ENCODE data around the gene WDR53.
A peak's percentile ranks its signal among the peaks of the same experiment; 100 is the strongest.
"Not testable (repeated sequence)": the region's sequence is repeated elsewhere in the genome, so short reads cannot be mapped to it uniquely, and the experiment has no call there.

WDR53 gene

DNA sequence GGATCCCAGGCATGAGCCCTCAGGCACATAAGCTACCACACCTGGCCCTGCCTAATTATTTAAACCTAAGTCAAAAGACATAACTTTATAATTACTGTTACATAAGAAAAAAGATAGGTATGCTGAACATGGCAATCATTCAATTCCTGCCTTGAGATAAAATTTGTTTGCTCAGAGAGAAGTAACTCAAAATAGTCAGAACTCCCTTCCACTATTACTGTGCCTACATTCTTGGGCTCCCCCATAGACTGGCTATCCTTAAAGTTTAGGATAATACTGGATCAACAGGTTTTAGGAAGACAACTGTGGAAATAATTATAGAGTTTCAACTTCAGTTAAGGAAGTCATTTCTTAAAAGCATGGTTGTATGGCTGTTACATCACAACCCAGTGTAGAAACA is 9.9 kb downstream of the WDR53 start:
- no peak for DNase-seq

DNA sequence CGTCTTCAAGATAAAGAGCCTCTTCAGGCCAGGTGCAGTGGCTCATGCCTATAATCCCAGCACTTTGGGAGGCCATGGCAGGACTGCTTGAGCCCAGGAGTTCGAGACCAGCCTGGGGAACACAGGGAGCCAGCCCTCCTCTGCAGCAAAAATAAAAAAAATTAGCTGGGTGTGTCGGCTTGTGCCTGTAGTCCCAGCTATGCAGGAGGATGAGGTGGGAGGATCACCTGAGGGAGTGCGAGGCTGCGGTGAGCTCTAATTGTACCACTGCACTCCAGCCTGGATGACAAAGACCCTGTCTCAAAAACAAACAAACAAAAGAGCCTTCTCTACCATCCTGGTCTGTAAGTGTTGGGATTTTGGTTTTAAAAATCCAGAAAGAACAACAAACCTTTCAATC is 11.1 kb downstream of the WDR53 start:
- no peak for DNase-seq

DNA sequence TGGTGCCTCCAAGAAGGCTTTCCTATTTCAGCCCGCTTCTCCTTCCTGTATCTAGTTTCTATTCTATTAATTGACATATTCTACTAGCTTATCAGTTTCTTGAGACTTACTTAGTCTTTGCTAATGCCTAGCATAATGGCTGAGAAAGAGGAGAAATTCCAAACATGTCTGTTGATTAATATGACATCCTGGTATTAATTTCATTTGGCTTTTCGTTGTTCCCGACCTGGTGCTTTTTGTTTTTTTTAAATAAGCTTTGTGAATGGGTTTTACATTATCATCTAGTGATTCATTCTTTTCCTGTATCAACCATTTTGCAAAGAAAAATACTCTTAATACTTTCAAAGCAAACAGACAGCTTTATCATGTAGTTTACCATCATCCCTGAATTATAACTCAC is 13.1 kb downstream of the WDR53 start:
- DNase-seq: no peak

DNA sequence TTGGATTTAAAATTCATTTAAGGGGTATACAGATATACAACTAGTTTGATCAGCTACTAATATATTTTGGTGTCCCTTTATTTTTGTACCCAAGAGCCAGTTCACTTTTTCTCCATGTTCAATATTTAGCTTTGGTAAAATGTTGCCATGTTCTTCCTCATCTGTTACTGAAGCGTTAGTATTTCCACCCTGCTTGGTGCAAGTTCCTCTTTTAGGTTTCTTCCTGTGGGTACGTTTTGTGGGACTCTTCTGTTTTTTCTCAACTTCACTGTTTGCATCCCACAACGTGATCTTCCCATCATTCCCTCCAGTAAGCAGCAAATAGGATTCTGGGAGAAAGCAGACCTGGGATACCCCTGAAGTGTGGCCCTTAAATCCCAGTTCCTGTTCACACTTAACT is 14.1 kb downstream of the WDR53 start:
- no peak for DNase-seq

DNA sequence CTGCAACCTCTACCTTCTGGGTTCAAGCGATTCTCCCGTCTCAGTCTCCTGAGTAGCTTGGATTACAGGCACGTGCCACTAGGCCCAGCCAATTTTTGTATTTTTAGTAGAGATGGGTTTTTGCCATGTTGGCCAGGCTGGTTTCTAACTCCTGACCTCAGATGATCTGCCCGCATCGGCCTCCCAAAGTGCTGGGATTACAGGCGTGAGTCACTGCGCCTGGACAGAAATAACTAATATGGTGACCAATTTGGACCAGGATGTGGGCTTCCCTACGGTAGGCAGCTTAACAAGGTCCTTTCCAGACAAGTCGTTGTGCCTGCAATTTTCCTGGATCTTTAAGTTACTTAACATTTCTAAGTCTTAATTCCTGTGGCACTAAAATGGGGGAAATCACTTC is 14.8 kb downstream of the WDR53 start:
- DNase-seq: no peak

DNA sequence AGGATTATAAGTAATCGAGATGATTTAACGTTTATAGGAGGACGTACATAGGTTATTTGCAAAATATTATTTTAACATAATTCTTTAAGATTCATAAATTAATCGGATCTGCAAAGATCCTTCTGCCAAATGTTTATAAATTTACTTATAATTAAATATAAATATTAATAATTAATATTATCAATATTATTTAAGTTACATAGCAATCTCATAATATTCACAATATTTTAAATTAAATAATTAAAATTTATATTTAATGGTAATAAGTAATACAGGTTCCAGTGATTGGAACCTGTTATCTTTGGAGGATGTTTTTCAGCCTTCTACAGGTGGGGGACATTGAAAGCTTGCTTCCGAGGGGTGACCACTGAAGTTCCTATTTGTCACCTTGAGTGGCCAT is 16.1 kb downstream of the WDR53 start:
- DNase-seq: no peak

DNA sequence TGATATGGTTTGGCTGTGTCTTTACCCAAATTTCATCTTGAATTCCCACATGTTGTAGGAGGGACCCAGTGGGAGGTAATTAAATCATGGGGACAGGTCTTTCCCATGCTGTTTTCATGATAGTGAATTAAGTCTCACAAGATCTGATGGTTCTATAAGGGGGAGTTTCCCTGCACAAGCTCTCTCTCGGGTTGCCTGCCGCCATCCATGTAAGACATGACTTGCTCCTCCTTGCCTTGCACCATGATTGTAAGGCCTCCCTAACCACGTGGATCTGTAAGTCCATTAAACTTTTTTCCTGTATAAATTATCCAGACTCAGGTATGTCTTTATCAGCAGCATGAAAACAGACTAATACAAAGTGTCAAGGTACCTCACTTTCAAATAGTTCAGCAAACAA is 18.2 kb downstream of the WDR53 start:
- not testable (repeated sequence) for DNase-seq

DNA sequence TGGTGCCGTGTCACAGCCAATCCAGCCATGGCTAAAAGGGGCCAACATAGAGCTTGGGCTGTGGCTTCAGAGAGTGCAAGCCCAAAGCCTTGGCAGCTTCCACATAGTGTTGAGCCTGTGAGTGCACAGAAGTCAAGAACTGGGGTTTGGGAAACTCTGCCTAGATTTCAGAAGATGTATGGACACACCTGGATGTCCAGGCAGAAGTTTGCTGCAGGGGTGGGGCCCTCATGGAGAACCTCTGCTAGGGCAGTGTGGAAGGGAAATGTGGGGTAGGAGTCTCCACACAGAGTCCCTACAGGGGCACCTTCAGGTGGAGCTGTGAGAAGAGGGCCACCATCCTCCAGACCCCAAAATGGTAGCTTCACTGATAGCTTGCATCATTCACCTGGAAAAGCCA is 19.0 kb downstream of the WDR53 start:
- DNase-seq: not testable (repeated sequence)

DNA sequence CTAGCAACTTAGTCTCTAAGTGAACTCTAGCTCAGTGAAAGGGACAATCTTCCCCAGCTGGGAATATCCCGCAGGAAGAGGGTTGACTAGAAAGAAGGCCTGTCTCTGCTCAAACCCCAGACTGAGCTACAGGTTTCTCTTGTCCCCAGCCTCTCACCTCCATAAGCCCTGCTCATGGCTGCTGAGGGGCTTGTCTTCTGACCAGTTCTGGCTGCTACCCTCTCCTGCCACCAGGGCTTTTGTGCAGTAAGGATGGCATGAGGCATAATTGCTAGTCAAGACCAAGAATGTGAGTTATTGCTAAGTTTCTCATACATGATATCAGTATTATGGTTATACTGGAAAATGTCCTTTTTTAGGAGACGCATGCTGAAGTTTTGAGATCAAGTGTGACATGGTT is 21.3 kb downstream of the WDR53 start:
- DNase-seq: no peak

DNA sequence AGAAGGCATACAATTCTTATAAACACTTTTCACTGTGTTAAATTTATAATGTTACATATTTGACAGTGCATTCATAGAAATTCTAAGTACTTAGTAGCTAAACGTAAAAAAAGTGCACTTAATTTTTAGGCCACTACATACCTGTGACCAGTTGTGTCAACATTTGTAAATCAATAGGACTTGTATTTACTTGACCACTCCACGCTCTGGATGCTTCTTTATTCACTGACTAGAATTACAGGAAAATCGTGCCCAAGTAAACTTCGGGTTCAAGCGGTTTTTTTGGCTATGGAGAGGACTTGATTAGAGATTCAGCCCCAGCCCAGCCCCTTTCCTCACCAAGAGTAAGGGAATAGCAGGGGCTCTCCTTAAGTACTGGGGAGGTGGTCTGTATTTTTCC is 21.8 kb downstream of the WDR53 start:
- DNase-seq: no peak

DNA sequence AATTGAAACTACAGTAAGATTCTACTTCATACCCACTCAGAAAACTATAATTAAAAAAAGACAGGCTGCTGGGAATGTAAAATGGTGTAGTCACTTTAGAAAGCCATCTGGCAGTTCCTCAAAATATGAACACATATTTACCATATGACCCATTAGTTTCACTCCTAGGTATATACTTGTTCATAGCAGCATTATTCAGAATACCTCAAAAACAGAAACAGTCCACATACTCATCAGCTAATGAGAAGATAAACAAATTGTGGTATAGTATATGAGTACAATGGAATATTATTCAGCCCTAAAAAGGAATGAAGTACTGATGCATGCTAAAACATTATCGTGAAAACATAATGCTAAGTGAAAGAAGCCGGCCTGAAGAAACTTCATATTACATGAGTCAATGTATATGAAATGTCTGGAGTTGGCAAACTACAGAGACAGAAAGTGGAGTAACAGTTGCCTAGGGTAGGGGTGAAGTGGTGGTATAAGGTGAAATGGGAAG is 23.8 kb downstream of the WDR53 start:
- DNase-seq: no peak

DNA sequence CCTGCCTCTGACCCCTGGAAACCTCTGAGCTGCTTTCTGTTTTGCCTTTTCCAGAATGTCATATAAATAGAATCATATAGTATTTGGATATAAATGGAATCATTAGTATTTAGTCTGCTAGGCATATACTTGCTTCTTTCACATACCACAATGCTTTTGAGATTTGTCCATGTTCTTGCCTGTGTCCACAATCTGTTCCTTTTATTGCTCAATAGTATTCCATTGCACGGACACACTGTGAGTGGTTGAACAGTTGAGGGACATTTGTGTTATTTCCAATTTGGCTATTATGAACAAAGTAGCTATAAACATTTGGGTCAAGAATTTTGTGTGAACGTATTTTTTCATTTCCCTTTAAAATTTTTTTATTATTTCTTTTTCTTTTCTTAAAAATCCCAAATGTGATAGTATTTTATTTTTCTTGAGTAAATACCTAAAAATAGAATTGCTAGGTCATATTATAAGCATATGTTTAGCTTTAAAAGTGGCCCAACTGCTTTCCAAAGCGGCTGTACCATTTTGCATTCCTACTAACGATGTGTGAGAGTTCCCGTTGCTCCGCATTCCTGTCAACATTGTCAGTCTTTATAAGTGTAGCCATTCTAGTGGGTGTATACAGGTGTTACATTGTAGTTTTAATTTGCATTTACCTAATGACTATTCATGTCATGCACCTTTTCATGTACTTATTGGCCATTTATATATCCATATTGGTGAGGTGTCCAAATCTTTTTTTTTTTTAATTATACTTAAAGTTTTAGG is 26.5 kb downstream of the WDR53 start:
- DNase-seq: no peak

DNA sequence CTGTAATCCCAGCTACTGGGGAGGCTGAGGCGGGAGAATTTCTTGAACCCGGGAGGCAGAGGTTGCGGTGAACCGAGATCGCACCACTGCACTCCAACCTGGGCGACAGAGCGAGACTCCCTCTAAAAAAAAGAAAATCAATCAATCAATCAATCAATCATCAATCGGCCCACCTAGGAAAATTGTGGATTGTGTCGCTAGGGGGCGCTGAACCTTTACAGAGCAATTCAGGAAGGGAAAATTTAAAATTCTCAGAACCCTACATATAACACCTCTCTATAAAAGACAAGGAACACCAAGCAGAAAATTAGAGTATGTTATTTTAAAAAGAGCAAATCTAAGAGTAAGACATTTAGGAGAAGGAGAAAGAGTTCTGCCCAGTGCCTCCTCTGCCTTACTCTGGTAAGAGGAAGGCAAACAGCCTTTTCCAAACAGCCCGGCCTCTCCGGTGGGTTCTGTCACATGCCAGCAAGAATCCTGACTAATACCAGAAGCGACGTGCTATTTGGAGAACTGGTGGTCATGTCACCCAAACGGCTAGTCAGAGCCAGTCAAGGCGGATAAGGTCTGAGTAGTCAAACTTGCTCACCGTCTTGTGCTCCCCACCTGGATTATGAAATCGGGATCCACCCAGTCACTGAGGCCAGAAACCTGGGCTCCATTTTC is 30.9 kb downstream of the WDR53 start:
- DNase-seq: peak; percentile 79

DNA sequence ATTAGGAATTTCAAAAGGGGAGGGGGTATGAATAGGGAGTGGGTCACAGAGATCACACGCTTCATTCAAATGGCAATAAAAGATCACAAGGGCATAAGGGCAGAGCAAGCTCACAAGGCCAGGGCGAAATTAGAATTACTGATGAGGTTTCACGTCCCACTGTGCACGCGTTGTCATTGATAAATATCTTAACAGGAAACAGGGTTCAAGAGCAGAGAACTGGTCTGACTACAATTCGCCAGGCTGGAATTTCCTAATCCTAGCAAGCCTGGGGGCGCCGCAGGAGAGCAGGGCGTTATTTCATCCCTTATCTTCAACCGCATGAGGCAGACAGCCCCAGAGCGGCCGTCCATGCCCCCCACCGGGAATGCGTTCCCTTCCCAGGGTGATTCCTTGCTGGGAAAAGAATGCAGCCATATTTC is 35.1 kb downstream of the WDR53 start:
- DNase-seq: no peak

DNA sequence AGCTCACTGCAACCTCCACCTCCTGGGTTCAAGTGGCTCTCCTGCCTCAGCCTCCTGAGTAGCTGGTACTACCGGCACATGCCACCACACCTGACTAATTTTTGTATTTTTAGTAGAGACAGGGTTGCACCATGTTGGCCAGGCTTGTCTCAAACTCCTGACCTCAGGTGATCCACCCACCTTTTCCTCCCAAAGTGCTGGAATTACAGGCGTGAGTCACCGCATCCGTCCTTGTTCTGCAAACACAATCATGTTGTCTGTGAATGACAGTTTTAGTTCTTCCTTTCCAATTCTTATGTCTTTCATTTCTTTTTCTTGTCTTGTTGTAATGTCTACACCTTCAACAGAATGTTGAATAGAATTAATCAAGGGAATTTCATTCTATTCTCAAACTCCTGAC is 36.9 kb downstream of the WDR53 start:
- DNase-seq: no peak

DNA sequence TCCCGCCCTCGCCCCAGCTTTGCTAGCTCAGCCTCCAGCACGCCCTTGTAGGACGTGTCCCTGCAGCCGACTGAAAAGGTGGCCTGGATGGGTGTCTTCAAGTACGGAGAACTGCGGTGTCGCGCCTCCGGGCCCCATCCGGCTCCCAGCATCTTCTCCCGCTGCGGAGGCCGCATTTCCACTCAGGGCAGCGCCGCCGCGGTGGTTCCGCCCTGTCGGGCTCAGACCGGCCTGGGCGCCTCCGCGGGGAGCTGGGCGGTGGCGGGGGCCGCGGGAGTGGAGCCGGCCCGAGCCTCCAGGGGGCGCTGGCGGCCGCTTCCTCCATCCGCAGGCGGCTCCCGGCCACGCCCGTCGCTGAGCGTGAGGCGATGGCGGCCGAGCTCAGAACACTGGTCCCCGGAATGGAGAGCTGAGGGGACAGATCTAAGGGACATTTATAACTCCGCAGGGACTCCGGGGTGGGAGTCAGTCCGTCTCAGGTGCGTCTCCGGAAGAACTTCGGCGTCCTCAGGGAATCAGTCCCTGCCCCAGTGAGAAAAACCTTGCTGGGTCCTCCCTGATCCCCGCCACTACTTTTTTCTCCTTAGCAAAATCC is 39.6 kb downstream of the WDR53 start:
- peak; percentile 86 for DNase-seq

DNA sequence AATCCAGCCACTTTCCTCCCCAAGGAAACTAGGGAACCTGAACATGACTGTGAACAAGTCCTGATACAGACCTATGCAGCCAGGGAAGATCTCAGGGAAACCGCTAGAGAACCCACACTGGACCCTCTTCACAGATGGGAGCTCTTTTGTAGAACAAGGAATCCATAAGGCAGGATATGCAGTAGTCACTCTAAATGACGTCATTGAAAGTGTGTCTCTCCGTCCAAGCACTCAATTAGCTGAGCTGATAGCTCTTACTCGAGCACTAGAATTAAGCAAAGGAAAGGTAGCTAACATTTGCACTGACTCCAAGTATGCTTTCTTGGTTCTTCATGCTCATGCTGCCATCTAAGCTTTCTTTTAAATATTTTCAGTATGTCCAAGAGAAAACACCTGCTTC is 43.2 kb downstream of the WDR53 start:
- no peak for DNase-seq

DNA sequence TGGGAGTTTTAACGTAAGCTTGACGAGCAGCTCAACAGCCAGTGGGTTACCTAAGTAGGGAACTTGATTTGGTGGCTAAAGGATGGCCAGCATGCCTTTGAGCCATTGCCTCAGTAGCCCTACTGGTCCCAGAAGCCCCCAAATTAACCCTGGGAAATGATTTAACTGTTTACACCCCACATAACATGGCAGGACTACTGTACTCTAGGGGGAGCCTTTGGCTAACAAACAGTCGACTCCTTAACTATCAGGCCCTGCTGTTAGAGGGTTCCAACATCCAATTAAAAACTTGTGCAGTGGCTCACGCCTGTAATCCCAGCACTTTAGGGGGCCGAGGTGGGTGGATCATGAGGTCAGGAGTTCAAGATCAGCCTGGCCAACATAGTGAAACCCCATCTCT is 43.8 kb downstream of the WDR53 start:
- no peak for DNase-seq

DNA sequence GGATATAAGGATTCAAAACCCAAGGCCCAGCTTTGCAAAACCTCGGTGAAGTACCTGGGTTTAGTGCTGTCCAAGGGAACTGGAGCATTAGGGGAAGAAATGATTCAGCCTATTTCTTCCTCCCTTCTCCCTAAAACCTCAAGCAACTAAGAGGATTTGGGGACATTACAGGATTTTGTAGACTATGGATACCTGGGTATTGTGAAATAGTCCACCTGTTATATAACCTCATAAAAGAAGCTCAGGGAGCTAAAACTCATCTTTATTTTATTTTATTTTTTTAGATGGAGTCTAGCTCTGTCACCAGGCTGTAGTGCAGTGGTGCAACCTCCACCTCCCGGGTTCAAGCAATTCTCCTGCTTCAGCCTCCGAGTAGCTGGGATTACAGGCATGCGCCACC is 44.5 kb downstream of the WDR53 start:
- no peak for DNase-seq

DNA sequence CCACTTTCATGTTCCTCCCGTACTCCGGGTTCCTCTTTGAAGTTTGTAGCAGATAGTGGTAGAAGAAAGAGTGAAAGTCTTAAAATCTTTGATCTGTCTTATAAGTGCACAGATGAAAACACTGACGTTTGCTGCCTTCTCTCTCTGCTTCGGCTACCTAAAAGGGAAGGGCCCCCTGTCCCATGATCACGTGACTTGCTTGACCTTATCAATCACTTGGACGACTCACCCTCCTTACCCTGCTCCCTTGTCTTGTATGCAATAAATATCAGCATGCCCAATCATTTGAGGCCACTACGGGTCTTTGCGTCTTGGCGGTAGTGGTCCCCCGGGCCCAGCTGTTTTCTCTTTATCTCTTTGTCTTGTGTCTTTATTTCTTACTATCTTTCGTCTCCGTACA is 47.1 kb downstream of the WDR53 start:
- DNase-seq: not testable (repeated sequence)

DNA sequence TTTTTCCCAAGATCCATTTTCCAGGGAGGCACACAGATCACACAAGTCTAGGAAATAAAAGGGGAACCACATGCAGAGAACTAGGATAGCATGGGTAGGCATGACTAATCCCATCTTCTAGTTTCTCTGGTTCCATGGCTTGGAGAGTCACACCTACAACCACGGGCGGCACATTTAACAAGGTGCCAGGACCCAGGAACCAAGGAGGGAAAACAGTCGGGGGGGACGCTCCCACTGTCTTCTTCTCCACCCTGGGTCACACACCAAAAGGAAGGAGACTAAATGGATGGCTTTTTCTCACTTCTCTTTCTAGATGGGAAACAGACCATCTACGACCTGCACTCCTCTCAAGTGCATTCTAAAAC is 48.7 kb downstream of the WDR53 start:
- no peak for DNase-seq

DNA sequence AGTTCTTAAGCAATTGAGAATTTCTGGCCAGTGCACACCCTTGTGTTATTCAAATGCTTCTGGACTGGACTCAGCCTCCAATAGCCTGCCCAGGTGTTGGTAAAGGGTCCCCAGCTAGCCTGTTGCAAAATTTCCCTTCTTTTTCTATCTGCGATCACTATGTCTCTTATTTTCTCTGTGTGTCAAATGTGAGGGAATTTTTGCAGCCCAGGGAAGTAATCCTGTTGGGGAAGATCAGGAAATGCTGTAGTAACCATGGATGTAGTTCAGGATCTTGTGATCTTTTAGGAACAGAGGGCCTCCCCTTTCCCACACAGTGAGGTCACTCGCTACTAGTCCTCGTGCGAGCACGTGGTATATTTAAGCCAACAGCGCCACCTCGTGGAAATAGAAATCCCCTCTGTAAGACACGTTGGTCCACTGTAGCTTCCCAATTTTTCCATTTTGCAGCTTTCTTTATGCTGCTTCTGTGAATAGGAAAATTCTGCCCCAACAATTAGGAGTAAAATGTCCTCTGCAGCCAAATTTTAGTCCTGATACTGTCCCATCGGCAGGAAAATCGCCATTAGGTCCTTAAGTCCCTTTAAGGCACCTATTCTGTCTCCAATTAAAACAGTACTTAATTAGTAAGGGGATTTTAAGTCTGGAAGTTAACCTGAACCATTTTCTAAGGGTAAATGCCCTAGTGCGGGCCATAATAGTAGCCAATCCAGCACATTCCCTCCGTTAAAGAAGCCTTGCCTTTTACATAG is 49.2 kb downstream of the WDR53 start:
- DNase-seq: peak; percentile 69

DNA sequence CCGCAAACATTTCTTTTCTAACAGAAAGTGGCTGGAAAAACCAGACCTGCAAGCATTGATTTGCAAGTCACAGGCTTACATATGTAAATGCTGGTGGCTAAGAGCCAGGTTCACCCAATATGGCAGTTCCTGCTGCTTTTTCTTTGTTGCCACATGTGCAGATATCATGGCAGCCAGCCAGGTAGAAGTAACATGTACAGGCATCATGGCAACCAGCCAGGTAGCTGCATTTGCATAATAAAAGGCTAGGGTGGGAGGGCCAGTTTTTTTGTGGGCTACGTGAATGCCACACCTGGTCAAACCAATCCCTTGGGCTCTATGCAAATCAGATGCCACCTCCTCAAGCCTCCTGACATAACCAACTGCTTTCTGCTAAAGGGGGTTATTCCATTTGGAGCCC is 50.4 kb downstream of the WDR53 start:
- DNase-seq: no peak

All from CD4-positive, alpha-beta T cell treated with Interleukin-6 for 4 hours (primary cell).